Subcutaneous abdominal adipose tissue (tissue), 5 donors: ENCODE results near the gene LECT2.

Experiments used
- H3K27ac ChIP-seq: one replicate; pipeline ENCODE4 v1.7.0; 2013; ENCODE audit warnings: low read depth, mild to moderate bottlenecking, inconsistent platforms, low read length, moderate library complexity
- H3K27me3 ChIP-seq, 5 donors: one replicate each; pipeline ENCODE4 v1.7.0; 2013; ENCODE audit warnings: low read length in 5 of 5, inconsistent platforms in 1 of 5; ENCODE audit not compliant: control insufficient read depth in 5 of 5, insufficient read depth in 4 of 5
- H3K36me3 ChIP-seq, 5 donors: one replicate each; pipeline ENCODE4 v1.7.0; 2013; ENCODE audit warnings: low read length in 5 of 5; ENCODE audit not compliant: control insufficient read depth in 5 of 5, insufficient read depth in 5 of 5
- H3K4me1 ChIP-seq, 5 donors: one replicate each; pipeline ENCODE4 v1.7.0; 2013; ENCODE audit warnings: low read length in 5 of 5, mild to moderate bottlenecking in 3 of 5, moderate library complexity in 1 of 5; ENCODE audit not compliant: control insufficient read depth in 5 of 5, insufficient read depth in 5 of 5
- H3K4me3 ChIP-seq, 5 donors: one replicate each; pipeline ENCODE4 v1.7.0; 2013; ENCODE audit warnings: low read length in 5 of 5, low read depth in 1 of 5
- H3K9ac ChIP-seq, 5 donors: one replicate each; pipeline ENCODE4 v1.7.0; 2013; ENCODE audit warnings: low read length in 5 of 5, mild to moderate bottlenecking in 4 of 5, moderate library complexity in 3 of 5
- H3K9me3 ChIP-seq, 5 donors: one replicate each; pipeline ENCODE4 v1.7.0; 2013; ENCODE audit warnings: low read length in 5 of 5; ENCODE audit not compliant: control insufficient read depth in 5 of 5
- donor health status: healthy.
- donor health status: healthy.
- donor health status: healthy.
- donor health status: healthy.
- donor health status: healthy.

Gene LECT2

GRCh38 chr5:135954899-135955298 lies at the start of gene LECT2:
Gene LECT2 (minus strand): TSS chr5:135954983. CDS start chr5:135954833, 150 bp downstream.
- Histone ChIP-seq H3K36me3 (no peaks in the 10 kb centered on the region), H3K4me3 (no peak within 1 kb of the TSS), H3K4me1 (peaks cover 0 to 6% (median 5%) of the 10 kb centered on the region in 5 donors), H3K27ac (no peak within 1 kb of the TSS), H3K9ac (no peak within 1 kb of the TSS), H3K9me3 (no peaks in the 10 kb centered on the region), H3K27me3 (peaks cover 0 to 3% (median 0%) of the 10 kb centered on the region in 5 donors)

- H3K4me1 ChIP-seq = peaks cover 0 to 15% (median 11%) of the 10 kb centered on the region in 5 donors
- H3K27ac ChIP-seq = no peak overlapping the region
- no peak overlapping the region for H3K9ac ChIP-seq
- H3K4me3 ChIP-seq = no peak overlapping the region
- H3K36me3 ChIP-seq = no peaks in the 10 kb centered on the region
- H3K9me3 ChIP-seq = no peaks in the 10 kb centered on the region
- H3K27me3 ChIP-seq = peaks cover 0 to 7% (median 0%) of the 10 kb centered on the region in 5 donors
These were observed 49.7 kb upstream of the LECT2 start for GRCh38 chr5:136004436-136004835.

- Histone ChIP-seq H3K27me3 (peaks cover 0 to 10% (median 0%) of the 10 kb centered on the region in 5 donors), H3K9ac (no peak overlapping the region), H3K4me3 (no peak overlapping the region), H3K9me3 (no peaks in the 10 kb centered on the region), H3K36me3 (no peaks in the 10 kb centered on the region), H3K4me1 (peaks cover 0 to 12% (median 10%) of the 10 kb centered on the region in 5 donors), H3K27ac (no peak overlapping the region)
These were observed 46.7 kb upstream of the LECT2 start for GRCh38 chr5:136001466-136001981.

GRCh38 chr5:136000932-136001331 lies 46.1 kb upstream of the LECT2 start:
- Histone ChIP-seq H3K36me3 (no peaks in the 10 kb centered on the region), H3K27me3 (peaks cover 0 to 14% (median 0%) of the 10 kb centered on the region in 5 donors), H3K27ac (no peak overlapping the region), H3K9ac (no peak overlapping the region), H3K4me1 (peaks cover 0 to 18% (median 10%) of the 10 kb centered on the region in 5 donors), H3K4me3 (no peak overlapping the region), H3K9me3 (no peaks in the 10 kb centered on the region)

GRCh38 chr5:136000147-136000546 lies 45.4 kb upstream of the LECT2 start:
- Histone ChIP-seq H3K4me1 (peaks cover 0 to 19% (median 10%) of the 10 kb centered on the region in 5 donors), H3K27ac (no peak overlapping the region), H3K36me3 (no peaks in the 10 kb centered on the region), H3K9ac (no peak overlapping the region), H3K27me3 (peaks cover 0 to 11% (median 0%) of the 10 kb centered on the region in 5 donors), H3K9me3 (no peaks in the 10 kb centered on the region), H3K4me3 (no peak overlapping the region)

- Histone ChIP-seq H3K4me1 (peaks cover 0 to 23% (median 12%) of the 10 kb centered on the region in 5 donors), H3K36me3 (no peaks in the 10 kb centered on the region), H3K9me3 (no peaks in the 10 kb centered on the region), H3K27ac (no peak overlapping the region), H3K4me3 (no peak overlapping the region), H3K27me3 (peaks cover 0 to 11% (median 0%) of the 10 kb centered on the region in 5 donors), H3K9ac (no peak overlapping the region)
These were observed 44.8 kb upstream of the LECT2 start for GRCh38 chr5:135999406-136000139.

- peaks cover 0 to 30% (median 15%) of the 10 kb centered on the region in 5 donors for H3K4me1 ChIP-seq
- no peaks in the 10 kb centered on the region for H3K9me3 ChIP-seq
- no peaks in the 10 kb centered on the region for H3K36me3 ChIP-seq
- peaks cover 0 to 11% (median 0%) of the 10 kb centered on the region in 5 donors for H3K27me3 ChIP-seq
- H3K9ac ChIP-seq = no peak overlapping the region
- H3K27ac ChIP-seq = no peak overlapping the region
- H3K4me3 ChIP-seq = no peak overlapping the region
These were observed 44.1 kb upstream of the LECT2 start for GRCh38 chr5:135998889-135999288.

- Histone ChIP-seq H3K4me3 (no peak overlapping the region), H3K27ac (no peak overlapping the region), H3K9me3 (no peaks in the 10 kb centered on the region), H3K4me1 (peaks cover 0 to 41% (median 20%) of the 10 kb centered on the region in 5 donors), H3K36me3 (no peaks in the 10 kb centered on the region), H3K9ac (no peak overlapping the region), H3K27me3 (peaks cover 0 to 11% (median 0%) of the 10 kb centered on the region in 5 donors)
These were observed 43.0 kb upstream of the LECT2 start for GRCh38 chr5:135997673-135998335.

GRCh38 chr5:135996611-135997010 lies 41.8 kb upstream of the LECT2 start:
- Histone ChIP-seq H3K36me3 (no peaks in the 10 kb centered on the region), H3K4me1 (peaks cover 0 to 41% (median 20%) of the 10 kb centered on the region in 5 donors), H3K9me3 (no peaks in the 10 kb centered on the region), H3K27me3 (peaks cover 0 to 10% (median 0%) of the 10 kb centered on the region in 5 donors), H3K4me3 (no peak overlapping the region), H3K9ac (no peak overlapping the region), H3K27ac (no peak overlapping the region)

- Histone ChIP-seq H3K27me3 (peaks cover 0 to 14% (median 0%) of the 10 kb centered on the region in 5 donors), H3K4me3 (no peak overlapping the region), H3K27ac (no peak overlapping the region), H3K36me3 (no peaks in the 10 kb centered on the region), H3K9ac (no peak overlapping the region), H3K9me3 (no peaks in the 10 kb centered on the region), H3K4me1 (peaks cover 0 to 43% (median 23%) of the 10 kb centered on the region in 5 donors)
These were observed 41.2 kb upstream of the LECT2 start for GRCh38 chr5:135995976-135996375.
